OCI-LY3 (cell line): ENCODE results near the gene UMODL1.

Experiments
- CTCF ChIP-seq: fragments of 200-600, 300-600 bp; sonication (generic); IDR thresholded peaks from 2 replicates; pipeline ENCODE4 v1.5.1; 2014; ENCODE audit warnings: antibody characterized with exemption, low read length, low read depth
- EZH2phosphoT487 ChIP-seq: fragments of 200-600 bp; shearing (Covaris generic); IDR thresholded peaks from 2 replicates; pipeline ENCODE4 v1.6.1; 2018; ENCODE audit warnings: antibody characterized with exemption, mixed run types, low read depth

- TF ChIP-seq CTCF (no peak), EZH2phosphoT487 (no peak)
Measured at GRCh38 chr21:42027085-42027821, 43.9 kb upstream of the UMODL1 start.
